Stimulated activated effector memory CD8-positive, alpha-beta T cell treated with anti-CD3 and anti-CD28 coated beads, Interleukin-12 subunit alpha, Interleukin-12 subunit beta, amount 100 ng/mL, for 72 hours (primary cell): Measurements from ENCODE around the gene DUSP8.
"Not testable (repeated sequence)": the region's sequence is repeated elsewhere in the genome, so short reads cannot be mapped to it uniquely, and the experiment has no call there.

Source experiments
- ATAC-seq: fragments of 150-1000 bp; cut with Tn5 transposase; 2 replicates; pipeline ENCODE4 v1.10.0; 2021
- DNase-seq, 2 donors: peaks; one replicate each; pipeline ENCODE4 v3.0.0; 2021 to 2022; ENCODE audit warnings: low spot score in 2 of 2
- H3K27ac Mint-ChIP-seq: one replicate; pipeline ENCODE4 v1.8.0; 2022; ENCODE audit warnings: mild to moderate bottlenecking, mixed read lengths
- H3K36me3 Mint-ChIP-seq: one replicate; pipeline ENCODE4 v1.8.0; 2022; ENCODE audit warnings: mild to moderate bottlenecking, mixed read lengths
- H3K4me1 Mint-ChIP-seq: one replicate; pipeline ENCODE4 v1.8.0; 2022; ENCODE audit warnings: mixed read lengths
- H3K4me3 Mint-ChIP-seq: one replicate; pipeline ENCODE4 v1.8.0; 2022; ENCODE audit warnings: mild to moderate bottlenecking, mixed read lengths
- H3K9me3 Mint-ChIP-seq: one replicate; pipeline ENCODE4 v1.8.0; 2022; ENCODE audit warnings: mixed read lengths

Gene DUSP8

GRCh38 chr11:1512531-1513258 lies 59.4 kb downstream of the DUSP8 start:
- ATAC-seq, H3K36me3 Mint-ChIP-seq, H3K9me3 Mint-ChIP-seq, H3K27ac Mint-ChIP-seq, DNase-seq, H3K4me3 Mint-ChIP-seq: not testable (repeated sequence)
- H3K4me1 Mint-ChIP-seq = peaks cover 77% of the 10 kb centered on the region

GRCh38 chr11:1511937-1512496 lies 60.1 kb downstream of the DUSP8 start:
- ATAC-seq (no peak), DNase-seq (no peak)
- H3K27ac Mint-ChIP-seq = peak overlapping the region; percentile 74
- no peaks in the 10 kb centered on the region for H3K36me3 Mint-ChIP-seq
- H3K4me3 Mint-ChIP-seq = no peak overlapping the region
- H3K9me3 Mint-ChIP-seq = no peaks in the 10 kb centered on the region
- peaks cover 77% of the 10 kb centered on the region for H3K4me1 Mint-ChIP-seq

GRCh38 chr11:1510928-1511327 lies 61.1 kb downstream of the DUSP8 start:
- Mint-ChIP-seq H3K36me3 (no peaks in the 10 kb centered on the region), H3K4me1 (peaks cover 76% of the 10 kb centered on the region), H3K27ac (peak overlapping the region; percentile 74), H3K4me3 (no peak overlapping the region), H3K9me3 (no peaks in the 10 kb centered on the region)
- no peak for ATAC-seq
- no peak for DNase-seq

GRCh38 chr11:1510351-1510750 lies 61.7 kb downstream of the DUSP8 start:
- not testable (repeated sequence) for DNase-seq, H3K36me3 Mint-ChIP-seq, ATAC-seq, H3K4me3 Mint-ChIP-seq, H3K27ac Mint-ChIP-seq, H3K9me3 Mint-ChIP-seq
- peaks cover 70% of the 10 kb centered on the region for H3K4me1 Mint-ChIP-seq

GRCh38 chr11:1509626-1510255 lies 62.3 kb downstream of the DUSP8 start:
- Mint-ChIP-seq H3K4me1 (peaks cover 67% of the 10 kb centered on the region), H3K4me3 (no peak overlapping the region), H3K9me3 (no peaks in the 10 kb centered on the region), H3K27ac (peak overlapping the region; percentile 56), H3K36me3 (no peaks in the 10 kb centered on the region)
- DNase-seq (no peak), ATAC-seq (no peak)

GRCh38 chr11:1508986-1509385 lies 63.1 kb downstream of the DUSP8 start:
- Mint-ChIP-seq H3K36me3 (no peaks in the 10 kb centered on the region), H3K27ac (peak overlapping the region; percentile 56), H3K9me3 (no peaks in the 10 kb centered on the region), H3K4me1 (peaks cover 67% of the 10 kb centered on the region), H3K4me3 (no peak overlapping the region)
- ATAC-seq (no peak), DNase-seq (no peak)

GRCh38 chr11:1508491-1508891 lies 63.6 kb downstream of the DUSP8 start:
- no peaks in the 10 kb centered on the region for H3K36me3 Mint-ChIP-seq
- DNase-seq (no peak), ATAC-seq (no peak)
- peak overlapping the region; percentile 56 for H3K27ac Mint-ChIP-seq
- H3K4me3 Mint-ChIP-seq = no peak overlapping the region
- peaks cover 67% of the 10 kb centered on the region for H3K4me1 Mint-ChIP-seq
- H3K9me3 Mint-ChIP-seq = no peaks in the 10 kb centered on the region

GRCh38 chr11:1507381-1508140 lies 64.5 kb downstream of the DUSP8 start:
- Mint-ChIP-seq H3K27ac (peak overlapping the region; percentile 83), H3K4me3 (no peak overlapping the region), H3K36me3 (no peaks in the 10 kb centered on the region), H3K4me1 (peaks cover 70% of the 10 kb centered on the region), H3K9me3 (no peaks in the 10 kb centered on the region)
- ATAC-seq = no peak
- no peak for DNase-seq

- no peak for ATAC-seq
Measured at GRCh38 chr11:1506981-1507380, 65.1 kb downstream of the DUSP8 start.

GRCh38 chr11:1505480-1505879 lies 66.6 kb downstream of the DUSP8 start:
- H3K27ac Mint-ChIP-seq = peak overlapping the region; percentile 83
- DNase-seq = no peak
- peaks cover 73% of the 10 kb centered on the region for H3K4me1 Mint-ChIP-seq
- no peak for ATAC-seq
- H3K4me3 Mint-ChIP-seq = no peak overlapping the region
- H3K9me3 Mint-ChIP-seq = no peaks in the 10 kb centered on the region
- no peaks in the 10 kb centered on the region for H3K36me3 Mint-ChIP-seq

More at GRCh38 chr11:1506981-1507380, 65.1 kb downstream of the DUSP8 start:
- peaks cover 65% of the 10 kb centered on the region for H3K4me1 Mint-ChIP-seq
- H3K27ac Mint-ChIP-seq = peak overlapping the region; percentile 83
- H3K9me3 Mint-ChIP-seq = no peaks in the 10 kb centered on the region
- no peak overlapping the region for H3K4me3 Mint-ChIP-seq
- no peak for DNase-seq
- H3K36me3 Mint-ChIP-seq = no peaks in the 10 kb centered on the region

- Mint-ChIP-seq H3K9me3 (no peaks in the 10 kb centered on the region), H3K4me3 (no peak overlapping the region), H3K27ac (peak overlapping the region; percentile 83), H3K4me1 (peaks cover 80% of the 10 kb centered on the region), H3K36me3 (no peaks in the 10 kb centered on the region)
- ATAC-seq (no peak), DNase-seq (no peak)
Measured at GRCh38 chr11:1504581-1505290, 67.3 kb downstream of the DUSP8 start.

- Mint-ChIP-seq H3K4me1 (peaks cover 76% of the 10 kb centered on the region), H3K36me3 (peaks cover 1% of the 10 kb centered on the region), H3K9me3 (no peaks in the 10 kb centered on the region), H3K27ac (peak overlapping the region; percentile 83), H3K4me3 (no peak overlapping the region)
- DNase-seq (no peak), ATAC-seq (no peak)
Measured at GRCh38 chr11:1504138-1504537, 67.9 kb downstream of the DUSP8 start.
